IgD-negative memory B cell (primary cell): ENCODE measurements around the gene FTO. TPM values are rescaled to one million over a fixed set of nuclear protein-coding genes. Genes with fewer than 3 reads are reported as not detected.

ENCODE experiments used
- H3K27ac Mint-ChIP-seq, 3 donors: one replicate each; pipeline ENCODE4 v1.8.0; 2020 to 2022; ENCODE audit warnings: mild to moderate bottlenecking in 3 of 3, mixed read lengths in 3 of 3, moderate library complexity in 1 of 3
- H3K27me3 Mint-ChIP-seq: one replicate; pipeline ENCODE4 v1.8.0; 2021; ENCODE audit warnings: mixed read lengths
- H3K36me3 Mint-ChIP-seq: one replicate; pipeline ENCODE4 v1.8.0; 2020; ENCODE audit warnings: mild to moderate bottlenecking, mixed read lengths
- H3K4me1 Mint-ChIP-seq, 3 donors: one replicate each; pipeline ENCODE4 v1.8.0; 2020 to 2022; ENCODE audit warnings: mixed read lengths in 3 of 3, mild to moderate bottlenecking in 1 of 3
- H3K4me3 Mint-ChIP-seq, 4 donors: one replicate each; pipeline ENCODE4 v1.8.0; 2020 to 2022; ENCODE audit warnings: mild to moderate bottlenecking in 4 of 4, mixed read lengths in 4 of 4, moderate library complexity in 3 of 4
- H3K9me3 Mint-ChIP-seq, 3 donors: one replicate each; pipeline ENCODE4 v1.8.0; 2020 to 2021; ENCODE audit warnings: mixed read lengths in 3 of 3, mild to moderate bottlenecking in 1 of 3
- polyA plus RNA-seq: library from polyadenylated mRNA; unstranded; fragments of 300-500 nt; fragmentation: Illumina TruSeq; gene quantifications from one replicate; pipeline ENCODE4 v1.2.3, GENCODE V29; 2021

FTO gene
- polyA plus RNA-seq, 1 donor from 2014 or later = 53.2 TPM

DNA sequence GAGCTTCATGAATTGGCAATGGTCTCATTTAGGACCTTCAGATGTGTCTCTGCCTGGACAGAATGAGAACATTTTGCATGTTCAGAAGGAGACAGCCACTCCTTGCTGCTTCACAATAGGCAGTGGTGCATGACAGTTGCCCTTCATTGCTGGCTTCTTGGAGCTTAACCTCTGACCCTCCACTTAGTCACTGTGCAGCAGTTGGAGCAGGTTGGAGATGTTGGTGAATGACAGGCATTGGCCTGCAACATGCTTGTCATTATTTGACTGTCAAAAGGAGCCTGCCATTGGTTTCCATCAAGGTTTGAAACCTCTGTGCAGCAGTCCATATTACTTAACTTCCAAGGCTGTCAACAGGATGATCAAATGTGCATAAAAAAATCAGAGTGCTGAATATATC lies 22.7 kb downstream of the FTO start:
- peaks cover 7 to 26% (median 14%) of the 10 kb centered on the region in 3 donors for H3K4me1 Mint-ChIP-seq
- H3K27me3 Mint-ChIP-seq = no peaks in the 10 kb centered on the region
- peaks cover 3% of the 10 kb centered on the region for H3K36me3 Mint-ChIP-seq
- no peak overlapping the region for H3K4me3 Mint-ChIP-seq
- no peak overlapping the region for H3K27ac Mint-ChIP-seq
- peaks cover 0 to 3% (median 2%) of the 10 kb centered on the region in 3 donors for H3K9me3 Mint-ChIP-seq

DNA sequence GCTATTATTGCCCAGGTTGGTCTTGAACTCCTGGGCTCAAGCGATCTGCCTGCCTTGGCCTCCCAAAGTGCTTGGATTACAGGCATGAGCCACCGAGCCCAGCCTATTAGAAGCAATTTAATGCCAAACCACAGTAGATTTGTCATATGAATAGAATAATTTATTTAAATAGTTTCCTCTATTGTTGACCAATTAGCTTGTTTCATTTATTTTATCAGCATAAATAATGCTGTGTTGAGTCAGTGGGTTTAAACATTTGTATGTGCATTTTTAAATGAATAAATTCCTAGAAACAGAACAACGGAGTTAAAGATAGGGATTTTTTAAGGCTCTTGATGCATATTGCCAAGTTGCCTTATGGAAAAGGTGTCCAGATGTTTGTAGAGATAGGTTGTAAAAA lies 26.7 kb downstream of the FTO start:
- Mint-ChIP-seq H3K36me3 (peaks cover 4% of the 10 kb centered on the region), H3K4me1 (peaks cover 15 to 27% (median 22%) of the 10 kb centered on the region in 3 donors), H3K4me3 (no peak overlapping the region), H3K27ac (no peak overlapping the region), H3K27me3 (no peaks in the 10 kb centered on the region), H3K9me3 (peaks cover 0 to 3% (median 2%) of the 10 kb centered on the region in 3 donors)

GRCh38 chr16:53732296-53732929 lies 28.5 kb downstream of the FTO start:
- no peaks in the 10 kb centered on the region for H3K27me3 Mint-ChIP-seq
- no peak overlapping the region for H3K27ac Mint-ChIP-seq
- peaks cover 0 to 3% (median 0%) of the 10 kb centered on the region in 3 donors for H3K9me3 Mint-ChIP-seq
- peaks cover 19 to 27% (median 22%) of the 10 kb centered on the region in 3 donors for H3K4me1 Mint-ChIP-seq
- peaks cover 4% of the 10 kb centered on the region for H3K36me3 Mint-ChIP-seq
- H3K4me3 Mint-ChIP-seq = peak overlapping the region in 1 of 4 donors; percentile 36

- Mint-ChIP-seq H3K4me3 (peak overlapping the region in 1 of 4 donors; percentile 12), H3K27me3 (no peaks in the 10 kb centered on the region), H3K9me3 (no peaks in the 10 kb centered on the region), H3K27ac (peak overlapping the region in 1 of 3 donors; percentile 11), H3K36me3 (peaks cover 8% of the 10 kb centered on the region), H3K4me1 (peaks cover 14 to 24% (median 15%) of the 10 kb centered on the region in 3 donors)
Measured at GRCh38 chr16:53734908-53735307, 31.0 kb downstream of the FTO start.

- Mint-ChIP-seq H3K27ac (peak overlapping the region in 2 of 3 donors; percentile 8 to 48), H3K4me3 (no peak overlapping the region), H3K9me3 (no peaks in the 10 kb centered on the region), H3K36me3 (peaks cover 8% of the 10 kb centered on the region), H3K4me1 (peaks cover 12 to 26% (median 14%) of the 10 kb centered on the region in 3 donors), H3K27me3 (no peaks in the 10 kb centered on the region)
Measured at GRCh38 chr16:53736297-53736696, 32.3 kb downstream of the FTO start.

GRCh38 chr16:53737552-53737951 lies 33.6 kb downstream of the FTO start:
- no peak overlapping the region for H3K27ac Mint-ChIP-seq
- peaks cover 7% of the 10 kb centered on the region for H3K36me3 Mint-ChIP-seq
- H3K4me1 Mint-ChIP-seq = peaks cover 10 to 29% (median 12%) of the 10 kb centered on the region in 3 donors
- H3K27me3 Mint-ChIP-seq = no peaks in the 10 kb centered on the region
- H3K9me3 Mint-ChIP-seq = no peaks in the 10 kb centered on the region
- no peak overlapping the region for H3K4me3 Mint-ChIP-seq

DNA sequence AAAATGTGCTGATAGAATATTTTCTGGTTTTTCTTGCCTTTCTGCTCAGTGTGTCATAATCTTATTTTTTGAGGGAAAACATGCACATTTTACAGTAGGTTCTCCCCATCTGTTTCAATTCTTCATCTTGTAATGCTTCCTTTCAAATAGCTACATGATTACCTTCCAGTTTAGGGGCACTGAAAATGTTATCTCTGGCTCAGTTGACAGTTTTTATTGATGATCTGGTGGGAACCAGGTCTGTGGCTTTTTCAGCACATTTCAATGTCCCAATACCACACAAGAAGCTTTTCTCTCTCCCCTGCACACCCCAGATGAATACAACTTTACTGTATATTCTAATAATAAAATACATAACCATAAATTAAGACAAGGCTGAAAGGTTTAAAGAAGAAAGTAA lies 36.5 kb downstream of the FTO start:
- H3K9me3 Mint-ChIP-seq = no peaks in the 10 kb centered on the region
- peaks cover 14 to 34% (median 19%) of the 10 kb centered on the region in 3 donors for H3K4me1 Mint-ChIP-seq
- H3K27ac Mint-ChIP-seq = no peak overlapping the region
- H3K27me3 Mint-ChIP-seq = no peaks in the 10 kb centered on the region
- peaks cover 5% of the 10 kb centered on the region for H3K36me3 Mint-ChIP-seq
- no peak overlapping the region for H3K4me3 Mint-ChIP-seq

DNA sequence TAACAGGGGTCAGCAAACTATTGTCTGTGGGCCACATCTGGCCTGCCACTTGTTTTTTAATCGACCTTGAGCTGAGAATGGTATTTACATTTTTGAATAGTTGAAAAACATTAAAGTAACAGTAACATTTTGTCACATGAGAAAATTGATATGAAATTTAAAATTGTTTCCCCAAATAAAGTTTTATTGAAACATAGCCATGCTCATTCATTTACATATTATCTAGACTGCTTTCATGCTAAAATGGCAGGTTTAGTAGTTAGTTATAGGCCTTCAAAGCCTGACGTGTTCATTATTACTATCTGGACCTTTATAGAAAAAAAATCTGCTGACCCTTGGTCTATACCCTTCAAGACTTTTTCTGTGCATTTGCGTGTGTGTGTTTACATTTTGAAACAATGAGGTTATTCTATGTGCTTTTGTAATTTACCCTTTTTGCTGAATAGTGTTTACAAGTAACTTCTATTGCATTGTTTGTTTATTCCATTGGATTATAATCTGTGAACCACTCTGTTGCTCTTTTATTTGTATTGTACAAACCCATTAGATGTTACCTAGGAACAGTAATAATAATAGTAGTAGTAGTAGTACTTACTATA lies 37.1 kb downstream of the FTO start:
- Mint-ChIP-seq H3K27me3 (no peaks in the 10 kb centered on the region), H3K4me3 (no peak overlapping the region), H3K4me1 (peaks cover 12 to 35% (median 22%) of the 10 kb centered on the region in 3 donors), H3K9me3 (no peaks in the 10 kb centered on the region), H3K36me3 (peaks cover 5% of the 10 kb centered on the region), H3K27ac (no peak overlapping the region)

- Mint-ChIP-seq H3K4me1 (peaks cover 8 to 36% (median 20%) of the 10 kb centered on the region in 3 donors), H3K4me3 (no peak overlapping the region), H3K9me3 (no peaks in the 10 kb centered on the region), H3K36me3 (peaks cover 5% of the 10 kb centered on the region), H3K27me3 (no peaks in the 10 kb centered on the region), H3K27ac (no peak overlapping the region)
Measured at GRCh38 chr16:53741546-53741945, 37.6 kb downstream of the FTO start.

DNA sequence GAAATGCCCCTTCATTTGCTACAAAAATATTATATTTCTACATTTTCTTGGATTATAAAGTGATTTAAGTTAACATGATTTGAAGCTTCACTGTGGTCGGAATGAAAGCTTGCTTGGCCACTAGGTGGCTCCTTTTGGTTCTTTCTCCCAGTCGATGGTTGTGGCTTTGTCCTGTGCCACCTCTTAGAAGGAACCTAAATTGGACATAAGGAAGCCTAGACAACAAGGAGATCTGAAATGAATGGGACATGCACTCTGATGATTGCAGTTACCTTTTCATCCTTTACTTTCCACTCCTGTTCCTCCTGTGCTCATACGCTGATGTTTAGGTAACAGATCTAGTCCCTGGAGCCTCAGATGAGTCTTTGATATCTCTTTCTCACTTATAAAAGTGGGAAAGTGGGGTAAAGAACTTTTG lies 39.2 kb downstream of the FTO start:
- peaks cover 4% of the 10 kb centered on the region for H3K36me3 Mint-ChIP-seq
- H3K27me3 Mint-ChIP-seq = no peaks in the 10 kb centered on the region
- H3K4me3 Mint-ChIP-seq = no peak overlapping the region
- H3K27ac Mint-ChIP-seq = no peak overlapping the region
- no peaks in the 10 kb centered on the region for H3K9me3 Mint-ChIP-seq
- peaks cover 9 to 41% (median 26%) of the 10 kb centered on the region in 3 donors for H3K4me1 Mint-ChIP-seq

DNA sequence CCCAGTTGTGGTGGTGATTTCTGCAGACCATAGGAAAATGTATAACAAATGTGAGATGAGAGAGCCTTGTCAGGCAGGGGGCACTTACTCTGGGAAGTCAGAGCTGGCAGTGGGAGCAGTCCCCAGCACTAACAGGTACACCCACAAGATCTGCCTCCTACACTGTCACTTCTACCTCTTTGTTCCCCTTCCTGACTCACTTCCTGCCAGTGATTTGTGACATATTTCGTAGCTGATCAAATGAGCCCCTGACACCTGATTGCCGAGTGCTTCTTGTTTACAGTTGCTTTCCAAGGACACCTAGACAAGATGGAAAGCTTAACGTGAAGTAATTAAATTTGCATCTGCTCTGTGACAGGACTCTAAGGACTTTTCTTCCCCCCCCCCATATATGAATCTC lies 40.5 kb downstream of the FTO start:
- H3K4me3 Mint-ChIP-seq = peak overlapping the region in 1 of 4 donors; percentile 13
- H3K27ac Mint-ChIP-seq = peak overlapping the region in 1 of 3 donors; percentile 54
- peaks cover 9 to 41% (median 26%) of the 10 kb centered on the region in 3 donors for H3K4me1 Mint-ChIP-seq
- H3K36me3 Mint-ChIP-seq = peaks cover 6% of the 10 kb centered on the region
- H3K9me3 Mint-ChIP-seq = no peaks in the 10 kb centered on the region
- no peaks in the 10 kb centered on the region for H3K27me3 Mint-ChIP-seq

GRCh38 chr16:53745086-53745485 lies 41.1 kb downstream of the FTO start:
- H3K36me3 Mint-ChIP-seq = peaks cover 6% of the 10 kb centered on the region
- no peaks in the 10 kb centered on the region for H3K27me3 Mint-ChIP-seq
- H3K27ac Mint-ChIP-seq = peak overlapping the region in 1 of 3 donors; percentile 51
- no peak overlapping the region for H3K4me3 Mint-ChIP-seq
- H3K4me1 Mint-ChIP-seq = peaks cover 9 to 38% (median 26%) of the 10 kb centered on the region in 3 donors
- H3K9me3 Mint-ChIP-seq = no peaks in the 10 kb centered on the region

DNA sequence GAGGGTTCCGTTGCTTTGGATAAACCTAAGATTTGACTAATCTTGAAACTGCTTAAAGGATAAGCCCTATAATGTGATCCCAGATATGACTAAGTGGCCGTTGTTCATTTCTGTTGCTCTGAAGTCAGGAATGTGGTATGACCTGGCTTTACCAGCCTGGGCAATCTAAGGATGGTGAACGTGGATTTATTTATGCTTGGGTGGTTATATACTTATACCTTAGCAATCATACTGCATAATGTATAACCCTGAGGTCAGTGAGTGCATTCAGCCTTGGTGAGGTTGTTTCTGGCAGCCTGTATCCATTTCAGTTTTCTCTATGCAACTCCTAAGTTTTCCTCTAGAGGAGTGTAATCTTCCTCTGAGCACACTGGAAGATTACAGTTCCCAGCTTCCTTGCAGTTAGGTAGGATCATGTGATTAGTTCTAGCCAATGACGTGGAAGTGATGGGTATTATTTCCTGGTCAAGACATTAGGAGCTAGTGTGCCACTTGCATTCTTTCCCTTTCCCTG lies 41.9 kb downstream of the FTO start:
- peak overlapping the region in 1 of 3 donors; percentile 51 for H3K27ac Mint-ChIP-seq
- no peaks in the 10 kb centered on the region for H3K9me3 Mint-ChIP-seq
- no peaks in the 10 kb centered on the region for H3K27me3 Mint-ChIP-seq
- no peak overlapping the region for H3K4me3 Mint-ChIP-seq
- peaks cover 6% of the 10 kb centered on the region for H3K36me3 Mint-ChIP-seq
- H3K4me1 Mint-ChIP-seq = peaks cover 9 to 38% (median 26%) of the 10 kb centered on the region in 3 donors

DNA sequence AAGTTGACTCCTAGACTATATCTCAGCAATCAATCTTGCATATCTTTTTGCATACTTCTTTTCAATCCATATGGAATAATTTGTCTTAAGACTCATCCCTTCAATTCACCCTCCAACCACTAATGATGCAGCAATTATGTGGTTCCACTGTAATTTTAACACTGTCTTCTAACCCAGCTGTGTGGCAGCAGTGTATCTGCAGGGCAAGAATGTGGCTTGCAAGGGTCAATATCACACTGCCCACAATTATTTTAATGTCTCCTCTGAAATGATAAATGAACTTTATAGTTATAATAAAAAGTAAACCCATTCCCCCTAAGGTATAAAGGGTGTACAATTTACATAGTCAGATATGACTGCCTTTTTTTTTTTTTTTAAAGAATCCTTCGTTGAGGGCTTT lies 48.6 kb downstream of the FTO start:
- peaks cover 3% of the 10 kb centered on the region for H3K36me3 Mint-ChIP-seq
- H3K4me3 Mint-ChIP-seq = no peak overlapping the region
- no peaks in the 10 kb centered on the region for H3K27me3 Mint-ChIP-seq
- peaks cover under 1 to 7% (median 5%) of the 10 kb centered on the region in 3 donors for H3K4me1 Mint-ChIP-seq
- H3K9me3 Mint-ChIP-seq = no peaks in the 10 kb centered on the region
- no peak overlapping the region for H3K27ac Mint-ChIP-seq

DNA sequence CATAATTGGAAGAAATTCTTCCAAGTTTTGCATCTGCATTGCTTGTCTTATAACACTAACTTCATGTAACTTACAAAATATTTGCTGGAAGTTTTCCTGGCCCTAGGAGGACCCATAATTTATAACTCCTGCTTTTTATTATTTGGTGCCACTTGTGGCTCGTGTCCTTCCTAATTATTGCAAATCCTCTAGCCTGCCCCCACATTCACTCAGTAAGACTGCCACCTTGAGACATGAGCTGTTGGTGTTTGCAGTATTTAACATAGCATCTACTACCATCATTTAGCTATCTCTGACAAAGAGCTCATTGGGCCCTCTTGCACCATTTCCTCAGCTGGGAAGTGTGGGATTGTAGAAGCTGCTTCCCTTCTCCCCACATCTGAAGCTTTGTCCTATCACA lies 49.5 kb downstream of the FTO start:
- Mint-ChIP-seq H3K4me3 (no peak overlapping the region), H3K27me3 (no peaks in the 10 kb centered on the region), H3K4me1 (peaks cover 0 to 10% (median 7%) of the 10 kb centered on the region in 3 donors), H3K36me3 (peaks cover 3% of the 10 kb centered on the region), H3K9me3 (no peaks in the 10 kb centered on the region), H3K27ac (no peak overlapping the region)
